Right atrium auricular region (tissue), 2 donors: ENCODE data around the gene SLC44A3. TPM values are rescaled to one million over a fixed set of nuclear protein-coding genes. Genes with fewer than 3 reads are reported as not detected.

Source experiments
- DNase-seq: peaks from one replicate; pipeline ENCODE4 v3.0.0-alpha.2; 2019; ENCODE audit warnings: low spot score
- H3K27ac ChIP-seq, 2 donors: fragments of 200-600 bp; sonication (generic); 1 replicate in 1 of 2; 2 replicates in 1 of 2; pipeline ENCODE4 v1.5.1; 2016 to 2019
- H3K27me3 ChIP-seq, 2 donors: fragments of 200-600 bp; sonication (generic); one replicate each; pipeline versions ENCODE4 v1.5.1 to v1.6.0; 2017 to 2019
- H3K36me3 ChIP-seq: fragments of 200-600 bp; sonication (generic); one replicate; pipeline ENCODE4 v1.5.1; 2016
- H3K4me1 ChIP-seq, 2 donors: fragments of 200-600 bp; sonication (generic); one replicate each; pipeline versions ENCODE4 v1.5.1 to v1.6.0; 2017 to 2019
- H3K4me3 ChIP-seq, 2 donors: fragments of 200-600 bp; sonication (generic); 1 replicate in 1 of 2; 2 replicates in 1 of 2; pipeline ENCODE4 v1.5.1; 2017 to 2019; ENCODE audit warnings: mild to moderate bottlenecking in 1 of 2, moderate library complexity in 1 of 2
- H3K9me3 ChIP-seq, 2 donors: fragments of 200-600 bp; sonication (generic); one replicate each; pipeline ENCODE4 v1.5.1; 2019
- CTCF ChIP-seq, 2 donors: fragments of 200-600 bp; sonication (generic); IDR thresholded peaks; one replicate each; pipeline ENCODE4 v1.5.1; 2019; ENCODE audit warnings: antibody characterized with exemption in 2 of 2
- total RNA-seq, 2 donors: library from RNA; depleted of rRNA; stranded (reverse); fragments of >200 nt; gene quantifications; one replicate each; pipeline ENCODE4 v1.1.0, GENCODE V29; 2016

SLC44A3 gene
- total RNA-seq, 2 donors from 2014 or later, result 2.7 to 9.5 TPM

GRCh38 chr1:94859174-94859573 lies 39.0 kb downstream of the SLC44A3 start:
- no peak for DNase-seq
- Histone ChIP-seq H3K9me3 (no peaks in the 10 kb centered on the region), H3K27ac (peak overlapping the region in 1 of 2 donors; percentile 32), H3K36me3 (no peaks in the 10 kb centered on the region), H3K27me3 (no peaks in the 10 kb centered on the region), H3K4me3 (no peak overlapping the region), H3K4me1 (peaks cover 0 to 40% of the 10 kb centered on the region in 2 donors)
- no peak for TF ChIP-seq CTCF (IDR thresholded peaks at IDR 0.05)

DNA sequence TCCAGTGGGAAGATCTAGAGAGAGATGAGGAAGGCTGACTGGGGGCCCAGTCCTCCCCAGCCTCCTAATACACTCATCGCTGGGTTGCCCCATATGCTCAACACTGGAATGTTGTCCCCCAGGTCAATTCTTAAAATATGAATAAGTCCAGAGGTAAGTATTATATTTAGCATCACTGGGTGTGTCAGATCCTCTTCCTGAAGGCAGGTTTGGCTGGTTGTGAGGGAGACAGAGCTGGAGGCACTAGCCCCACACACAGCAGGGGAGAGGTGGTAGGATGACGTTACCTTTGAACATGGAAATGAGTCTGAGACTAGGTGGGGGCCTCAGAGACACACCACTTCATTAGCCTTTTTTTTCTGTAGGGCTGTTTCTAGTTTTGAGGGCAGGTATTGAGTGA lies 42.6 kb downstream of the SLC44A3 start:
- H3K36me3 ChIP-seq, result no peaks in the 10 kb centered on the region
- peaks cover 0 to 51% of the 10 kb centered on the region in 2 donors for H3K4me1 ChIP-seq
- peak overlapping the region; percentile 79 to 89 for H3K27ac ChIP-seq
- DNase-seq, result no peak
- TF ChIP-seq CTCF (IDR thresholded peaks at IDR 0.05), result no peak
- no peaks in the 10 kb centered on the region for H3K27me3 ChIP-seq
- H3K9me3 ChIP-seq, result no peaks in the 10 kb centered on the region
- no peak overlapping the region for H3K4me3 ChIP-seq

GRCh38 chr1:94863297-94863911 lies 43.2 kb downstream of the SLC44A3 start:
- Histone ChIP-seq H3K27ac (peak overlapping the region; percentile 79 to 89), H3K9me3 (no peaks in the 10 kb centered on the region), H3K4me1 (peaks cover 0 to 51% of the 10 kb centered on the region in 2 donors), H3K36me3 (no peaks in the 10 kb centered on the region), H3K4me3 (no peak overlapping the region), H3K27me3 (no peaks in the 10 kb centered on the region)
- no peak for DNase-seq
- TF ChIP-seq CTCF (IDR thresholded peaks at IDR 0.05), result no peak

- Histone ChIP-seq H3K4me3 (no peak overlapping the region), H3K36me3 (no peaks in the 10 kb centered on the region), H3K27me3 (no peaks in the 10 kb centered on the region), H3K4me1 (peaks cover 0 to 49% of the 10 kb centered on the region in 2 donors), H3K27ac (peak overlapping the region; percentile 79 to 89), H3K9me3 (no peaks in the 10 kb centered on the region)
- peak; percentile 84 for DNase-seq
- no peak for TF ChIP-seq CTCF (IDR thresholded peaks at IDR 0.05)
These were observed 43.8 kb downstream of the SLC44A3 start for GRCh38 chr1:94863919-94864318.

DNA sequence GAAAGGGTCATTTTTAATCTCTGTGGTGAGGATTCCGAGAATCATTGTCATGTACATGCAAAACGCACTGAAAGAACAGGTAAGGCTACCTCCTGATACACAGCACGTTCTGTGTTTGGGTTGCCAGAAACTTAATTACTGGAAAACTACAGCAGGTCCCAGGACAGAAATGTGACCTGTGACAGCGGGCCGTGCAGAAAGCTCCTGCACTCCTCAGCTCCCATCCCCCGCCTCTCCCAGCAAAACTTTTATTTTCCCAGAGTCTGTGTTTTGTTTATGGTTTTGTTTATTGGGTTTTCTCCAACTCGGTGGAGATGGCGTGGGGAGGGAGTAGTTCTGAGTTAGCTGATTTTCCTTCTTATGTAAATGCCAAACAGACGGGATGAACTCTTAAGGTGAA lies 44.7 kb downstream of the SLC44A3 start:
- Histone ChIP-seq H3K27me3 (no peaks in the 10 kb centered on the region), H3K4me3 (no peak overlapping the region), H3K4me1 (peaks cover 0 to 42% of the 10 kb centered on the region in 2 donors), H3K27ac (peak overlapping the region; percentile 79 to 89), H3K9me3 (no peaks in the 10 kb centered on the region), H3K36me3 (no peaks in the 10 kb centered on the region)
- no peak for TF ChIP-seq CTCF (IDR thresholded peaks at IDR 0.05)
- no peak for DNase-seq

DNA sequence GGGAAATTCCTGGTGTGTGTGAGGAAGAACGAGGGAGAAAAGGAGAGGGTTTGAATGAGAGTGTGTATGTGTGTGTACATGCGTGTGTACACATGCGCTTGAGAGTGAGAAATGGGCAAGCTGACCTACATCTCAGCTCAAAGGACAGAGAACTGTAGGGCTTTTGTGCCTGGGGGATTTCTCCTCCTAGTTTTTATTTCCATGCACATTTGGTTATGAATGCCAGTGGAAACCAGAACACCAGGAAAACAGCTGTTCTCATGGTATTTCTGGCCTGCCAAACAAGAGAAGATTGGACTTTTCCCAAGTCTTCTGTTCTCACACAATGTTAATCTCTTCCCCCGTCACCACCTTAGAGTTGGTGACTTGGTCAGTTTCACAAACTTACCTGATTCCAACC lies 45.2 kb downstream of the SLC44A3 start:
- Histone ChIP-seq H3K9me3 (no peaks in the 10 kb centered on the region), H3K27ac (peak overlapping the region; percentile 79 to 89), H3K4me3 (no peak overlapping the region), H3K4me1 (peaks cover 0 to 42% of the 10 kb centered on the region in 2 donors), H3K36me3 (no peaks in the 10 kb centered on the region), H3K27me3 (no peaks in the 10 kb centered on the region)
- DNase-seq, result no peak
- no peak for TF ChIP-seq CTCF (IDR thresholded peaks at IDR 0.05)
